HT-29 (cell line): ENCODE measurements around the gene DNAAF9. TPM values are rescaled to one million over a fixed set of nuclear protein-coding genes. Genes with fewer than 3 reads are reported as not detected.

ENCODE experiments used
- DNase-seq: peaks from one replicate; pipeline ENCODE4 v3.0.0-alpha.2; 2015; ENCODE audit warnings: low spot score
- small RNA-seq: library from RNA; depleted of rRNA; stranded (forward); fragments of <200 nt; gene quantifications from one replicate; pipeline ENCODE3, GENCODE V24; 2014
- total RNA-seq: library from RNA; depleted of rRNA; stranded (reverse); fragments of >200 nt; shearing (Covaris generic); gene quantifications from 2 replicates; pipeline ENCODE4 v1.2.3, GENCODE V29; 2014; rRNA removed

The DNAAF9 gene
- total RNA-seq, 1 experiment from 2014 or later: not detected

DNA sequence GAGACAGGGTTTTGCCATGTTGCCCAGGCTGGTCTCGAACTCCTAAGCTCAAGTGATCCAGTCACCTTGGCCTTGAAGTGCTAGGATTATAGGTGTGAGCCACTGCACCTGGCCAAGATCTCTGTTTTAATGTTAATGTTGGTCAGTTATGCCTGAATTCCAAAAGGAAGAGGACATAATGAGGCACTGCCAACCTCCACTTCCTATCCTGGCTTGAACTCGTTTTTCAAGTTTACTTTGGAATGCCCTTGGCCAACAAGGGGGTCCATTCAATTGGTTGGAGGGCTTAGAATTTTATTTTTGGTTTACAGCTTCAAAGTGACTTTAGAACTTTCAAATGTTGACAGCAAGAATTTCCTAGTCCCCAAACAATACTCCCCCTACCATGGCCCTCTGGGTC lies 29.8 kb downstream of the DNAAF9 start:
- no peak for DNase-seq

DNA sequence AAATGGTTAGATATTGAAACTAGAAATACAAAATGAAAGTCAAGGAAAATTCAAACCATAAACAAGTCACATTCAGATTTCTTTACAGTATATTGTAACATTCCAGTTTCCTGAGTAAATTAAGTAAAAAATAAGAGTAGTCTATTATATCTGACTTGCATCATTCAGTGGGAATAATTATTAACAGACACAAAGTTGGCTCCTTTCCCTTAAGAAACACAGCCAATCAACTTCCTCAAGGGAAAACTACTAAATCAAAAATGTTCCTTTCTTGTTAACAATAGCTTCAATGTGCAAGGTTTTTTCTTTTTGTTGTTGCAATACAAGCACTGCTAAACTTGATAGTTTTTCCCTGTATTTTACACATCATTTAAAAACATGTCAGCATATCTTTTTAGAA lies 33.2 kb downstream of the DNAAF9 start:
- DNase-seq: no peak

DNA sequence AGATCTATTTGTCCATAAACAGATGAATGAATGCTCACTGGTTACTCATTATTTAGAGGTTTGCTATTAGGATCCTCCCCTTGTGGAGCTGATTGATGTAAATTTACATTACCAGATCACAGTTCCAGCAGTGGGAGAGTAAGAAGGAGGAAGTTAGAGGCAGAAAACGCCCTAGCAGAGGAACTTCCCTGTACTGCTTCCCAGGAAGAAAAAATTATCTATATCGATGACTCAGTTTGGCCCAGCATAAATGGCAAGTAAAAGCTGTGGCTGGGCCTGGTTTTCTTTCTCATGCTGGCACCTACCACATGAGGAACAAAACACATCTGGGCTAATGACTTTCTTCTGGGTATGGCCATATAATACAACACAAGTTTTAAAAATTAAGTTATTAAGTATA lies 35.7 kb downstream of the DNAAF9 start:
- DNase-seq: peak; percentile 22

DNA sequence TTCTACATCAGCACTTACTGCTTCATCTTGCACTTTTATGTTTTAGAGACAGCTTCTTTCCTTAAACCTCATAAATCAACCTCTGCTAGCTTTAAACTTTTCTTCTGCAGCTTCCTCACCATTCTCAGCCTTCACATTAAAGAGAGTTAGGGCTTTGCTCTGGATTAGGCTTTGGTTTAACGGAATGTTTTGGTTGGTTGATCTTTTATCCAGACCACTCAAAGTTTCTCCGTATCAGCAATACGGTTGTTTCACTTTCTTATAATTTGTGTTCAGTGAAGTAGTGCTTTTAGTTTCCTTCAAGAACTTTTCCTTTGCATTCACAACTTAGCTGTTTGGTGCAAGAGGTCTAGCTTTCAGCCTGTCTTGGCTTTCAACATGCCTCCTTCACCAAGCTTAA lies 40.4 kb downstream of the DNAAF9 start:
- DNase-seq: no peak

DNA sequence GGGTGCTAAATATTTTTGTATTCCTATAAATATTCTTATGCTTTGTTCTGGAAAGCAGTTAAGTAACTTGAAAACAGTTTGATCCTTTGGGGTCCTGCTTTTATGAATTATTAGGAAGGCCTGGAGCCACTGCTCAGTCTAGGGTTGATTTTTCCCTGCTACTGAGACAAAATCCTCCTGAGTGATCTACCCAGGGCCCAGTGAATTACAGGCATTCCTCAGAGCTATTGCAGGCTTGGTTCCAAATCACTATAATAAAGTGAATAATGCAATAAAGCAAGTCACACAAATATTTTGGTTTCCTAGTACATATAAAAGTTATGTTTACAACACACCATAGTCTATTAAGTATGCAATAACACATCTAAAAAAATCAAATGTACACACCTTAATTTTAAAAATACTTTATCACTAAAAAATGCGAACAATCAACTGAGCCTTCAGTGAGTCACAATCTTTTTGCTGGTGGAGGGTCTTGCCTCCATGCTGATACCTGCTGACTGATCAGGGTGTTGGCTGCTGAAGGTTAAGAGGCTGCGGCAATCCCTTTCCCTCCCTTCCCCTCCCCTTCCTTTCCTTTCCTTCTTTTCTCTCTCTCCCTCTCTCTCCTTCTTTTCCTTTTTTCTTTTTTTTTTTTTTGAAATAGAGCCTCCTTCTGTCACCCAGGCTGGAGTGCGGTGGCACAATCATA lies 43.0 kb downstream of the DNAAF9 start:
- no peak for DNase-seq

DNA sequence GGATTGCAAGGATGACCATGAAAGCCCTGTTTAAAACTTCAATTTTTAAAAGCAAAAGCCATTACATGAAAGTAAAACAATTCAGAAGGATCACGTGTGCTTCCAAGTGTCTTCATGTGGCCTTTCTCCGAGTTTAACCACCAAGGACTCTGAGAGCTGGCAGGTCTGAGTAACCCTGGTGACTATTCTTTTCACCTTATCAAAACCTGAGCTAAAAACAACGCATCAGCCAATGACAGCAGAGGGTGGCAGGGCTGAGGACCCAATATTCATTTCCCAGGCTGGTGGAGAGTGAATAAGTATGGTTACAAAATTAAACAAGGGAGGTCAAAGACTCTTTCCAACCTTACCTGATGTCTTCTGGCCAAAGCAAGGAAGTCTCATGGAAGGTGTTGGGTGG lies 46.7 kb downstream of the DNAAF9 start:
- DNase-seq: no peak

DNA sequence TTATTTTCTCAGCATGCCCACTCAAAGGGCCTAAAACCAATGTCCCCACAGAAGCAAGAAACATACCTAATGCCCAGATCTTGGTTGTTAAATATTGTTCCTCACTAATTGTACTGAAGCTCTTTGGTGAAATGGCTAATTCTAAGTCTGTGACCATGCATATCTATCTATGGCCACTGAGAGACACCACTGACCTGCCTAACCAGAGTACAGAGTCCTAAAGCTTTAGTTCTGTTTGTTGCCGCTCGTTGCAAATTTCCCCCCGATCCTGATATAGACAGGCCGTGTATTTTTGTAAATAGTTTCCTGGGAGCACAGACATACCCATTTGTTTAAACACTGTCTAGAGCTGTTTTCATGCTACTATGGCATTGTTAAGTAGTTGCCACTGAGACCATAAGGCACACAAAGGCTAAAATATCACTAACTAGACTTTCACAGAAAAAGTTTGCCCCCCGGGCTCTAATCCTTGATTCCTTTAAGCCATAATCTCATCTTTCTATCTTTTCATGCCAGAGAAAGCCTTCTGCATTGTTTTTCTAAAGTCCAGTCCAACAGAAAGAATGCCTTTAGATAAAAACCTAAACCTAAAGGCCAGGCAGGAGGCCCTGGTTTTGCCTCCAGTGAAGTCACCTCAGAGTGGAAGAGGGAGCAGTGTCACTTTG lies 48.7 kb downstream of the DNAAF9 start:
- no peak for DNase-seq

Small RNA genes within 50 kb of the gene (small RNA-seq; reads per million reads assigned to genes)
- gene RF00012 (1.4 reads per million, percentile 50 among the genes with 10 or more reads in this experiment), gene RNU6-1019P (not detected)

Other genes starting within 250 kb of the DNAAF9 start
- 11.3 and 11.9 TPM in 2 replicates for gene FASTKD5, start 247.8 kb downstream of the DNAAF9 start, total RNA-seq
- 5.0 and 5.4 TPM in 2 replicates for gene UBOX5, start 247.8 kb downstream of the DNAAF9 start, total RNA-seq
- gene LZTS3, start 234.1 kb downstream of the DNAAF9 start, total RNA-seq: 6.5 and 6.6 TPM in 2 replicates
- gene DDRGK1, start 203.0 kb downstream of the DNAAF9 start, total RNA-seq: 45.8 and 55.5 TPM in 2 replicates
- gene ITPA, start 198.2 kb downstream of the DNAAF9 start, total RNA-seq: 132 and 133 TPM in 2 replicates
- 1.3 and 1.8 TPM in 2 replicates for gene SLC4A11, start 168.5 kb downstream of the DNAAF9 start, total RNA-seq
- 3.3 and 5.9 TPM in 2 replicates for gene ATRN, start 63.3 kb upstream of the DNAAF9 start, total RNA-seq